Stimulated activated CD8-positive, alpha-beta memory T cell treated with anti-CD3 and anti-CD28 coated beads, Interleukin-7, amount 100 ng/mL, for 4 hours (primary cell): ENCODE results near the gene TRAPPC6A.

Experiments
- DNase-seq, 2 donors: peaks; one replicate each; pipeline ENCODE4 v3.0.0-alpha.2; 2020; ENCODE audit warnings: low read depth in 2 of 2

The TRAPPC6A gene

GRCh38 chr19:45186509-45187334 is 8.7 kb upstream of the TRAPPC6A start:
- no peak for DNase-seq

- DNase-seq = no peak
Measured at GRCh38 chr19:45184115-45184514, 6.1 kb upstream of the TRAPPC6A start.

GRCh38 chr19:45182758-45183157 is 4.7 kb upstream of the TRAPPC6A start:
- no peak for DNase-seq

GRCh38 chr19:45180936-45181335 is 2.9 kb upstream of the TRAPPC6A start:
- DNase-seq = no peak

GRCh38 chr19:45179892-45180370 is 1.9 kb upstream of the TRAPPC6A start:
- DNase-seq = no peak

- DNase-seq = peak in 1 of 2 donors; percentile 23
Measured at GRCh38 chr19:45179072-45179891, 1.2 kb upstream of the TRAPPC6A start.

GRCh38 chr19:45178262-45179071 is 430 bp upstream of the TRAPPC6A start, which contains the start of gene BLOC1S3:
BLOC1S3 (plus strand) TSS chr19:45178784; CDS start chr19:45179297, 513 bp downstream.
- DNase-seq = peak; percentile 100

GRCh38 chr19:45175515-45176345 is 2.3 kb downstream of the TRAPPC6A start:
- no peak for DNase-seq

- no peak for DNase-seq
Measured at GRCh38 chr19:45173816-45174215, 4.2 kb downstream of the TRAPPC6A start.

- no peak for DNase-seq
Measured at GRCh38 chr19:45172611-45173208, 5.3 kb downstream of the TRAPPC6A start.

- no peak for DNase-seq
Measured at GRCh38 chr19:45172173-45172572, 5.9 kb downstream of the TRAPPC6A start.

GRCh38 chr19:45171211-45171623 is 6.8 kb downstream of the TRAPPC6A start:
- peak in 1 of 2 donors; percentile 15 for DNase-seq

- no peak for DNase-seq
Measured at GRCh38 chr19:45170146-45171106, 7.6 kb downstream of the TRAPPC6A start.

- DNase-seq = no peak
Measured at GRCh38 chr19:45169602-45170001, 8.4 kb downstream of the TRAPPC6A start.

- no peak for DNase-seq
Measured at GRCh38 chr19:45168767-45169351, 9.2 kb downstream of the TRAPPC6A start.

GRCh38 chr19:45166723-45167252 is 11.2 kb downstream of the TRAPPC6A start:
- DNase-seq = no peak

- peak; percentile 16 to 39 for DNase-seq
Measured at GRCh38 chr19:45164577-45165335, 13.3 kb downstream of the TRAPPC6A start.
